HEK293 (cell line): ENCODE measurements around the gene DMWD.

Experiments
- CTCF ChIA-PET: fragments of 350-600 bp; formaldehyde crosslinking; extraction: SDS; loops from one replicate; lab custom pipeline; 2021; ENCODE audit warnings: antibody characterized with exemption; lab: Yijun Ruan, JAX
- POLR2A ChIA-PET: fragments of 300-600 bp; formaldehyde crosslinking; extraction: SDS; loops from one replicate; lab custom pipeline; 2020; ENCODE audit warnings: antibody characterized with exemption, inconsistent platforms; lab: Yijun Ruan, JAX
- H3K27ac ChIP-seq: fragments of 200-500 bp; sonication (Bioruptor generic); 2 replicates; pipeline ENCODE4 v1.5.1; 2014; ENCODE audit warnings: low read depth, low read length, control low read depth, inconsistent platforms; ENCODE audit errors: extremely low read depth
- H3K36me3 ChIP-seq, 2 experiments: fragments of 200-500 bp in 1 of 2; sonication (Bioruptor generic) in 1 of 2; 1 replicate in 1 of 2; 2 replicates in 1 of 2; pipeline ENCODE4 v1.5.1; 2014 to 2017; ENCODE audit warnings: inconsistent platforms in 2 of 2, low read length in 2 of 2; ENCODE audit not compliant: control insufficient read depth in 2 of 2, insufficient read depth in 1 of 2
- H3K4me1 ChIP-seq: fragments of 200-500 bp; sonication (Bioruptor generic); 2 replicates; pipeline ENCODE4 v1.5.1; 2014; ENCODE audit warnings: mild to moderate bottlenecking, low read length, inconsistent platforms; ENCODE audit not compliant: control insufficient read depth, insufficient read depth
- H3K4me3 ChIP-seq: 2 replicates; pipeline ENCODE4 v1.5.1; 2011; ENCODE audit warnings: low read depth, mild to moderate bottlenecking, control low read depth, low read length, moderate library complexity
- H3K9me3 ChIP-seq: fragments of 200-500 bp; sonication (Bioruptor generic); 2 replicates; pipeline ENCODE4 v1.5.1; 2014; ENCODE audit warnings: low read depth, low read length, inconsistent platforms; ENCODE audit not compliant: control insufficient read depth, insufficient read depth
- BCL11B ChIP-seq: fragments of 450-650 bp; formaldehyde crosslinking; IDR thresholded peaks from 2 replicates; pipeline ENCODE4 v1.5.1; 2016; ENCODE audit warnings: low read depth, missing biosample characterization, missing genetic modification characterization
- SETDB1 ChIP-seq: IDR thresholded peaks from one replicate; pipeline ENCODE4 v1.6.1; 2017; ENCODE audit warnings: mild to moderate bottlenecking, low read length, moderate library complexity, mixed read lengths; ENCODE audit not compliant: insufficient read length
- ZBTB21 ChIP-seq: fragments of 450-650 bp; formaldehyde crosslinking; IDR thresholded peaks from 2 replicates; pipeline ENCODE4 v1.5.1; 2017; ENCODE audit warnings: missing biosample characterization, missing genetic modification characterization
- ZBTB7A ChIP-seq: fragments of 450-650 bp; formaldehyde crosslinking; IDR thresholded peaks from 2 replicates; pipeline ENCODE4 v1.5.1; 2016; ENCODE audit warnings: low read depth, missing biosample characterization, missing genetic modification characterization
- ZEB2 ChIP-seq: fragments of 450-650 bp; formaldehyde crosslinking; IDR thresholded peaks from 2 replicates; pipeline ENCODE4 v1.5.1; 2016; ENCODE audit warnings: missing biosample characterization, missing genetic modification characterization
- ZFP3 ChIP-seq: fragments of 450-650 bp; formaldehyde crosslinking; IDR thresholded peaks from 2 replicates; pipeline ENCODE4 v1.5.1; 2016; ENCODE audit warnings: low read depth, missing biosample characterization, missing genetic modification characterization
- ZFP41 ChIP-seq: fragments of 450-650 bp; formaldehyde crosslinking; IDR thresholded peaks from 2 replicates; pipeline ENCODE4 v1.5.1; 2016; ENCODE audit warnings: missing biosample characterization, missing genetic modification characterization, borderline replicate concordance
- ZNF2 ChIP-seq: fragments of 450-650 bp; formaldehyde crosslinking; IDR thresholded peaks from 2 replicates; pipeline ENCODE4 v1.5.1; 2016; ENCODE audit warnings: missing biosample characterization, missing genetic modification characterization
- ZNF239 ChIP-seq: fragments of 450-650 bp; formaldehyde crosslinking; IDR thresholded peaks from 2 replicates; pipeline ENCODE4 v1.5.1; 2016; ENCODE audit warnings: missing biosample characterization, missing genetic modification characterization
- ZNF24 ChIP-seq: fragments of 450-650 bp; formaldehyde crosslinking; IDR thresholded peaks from 2 replicates; pipeline ENCODE4 v1.5.1; 2016; ENCODE audit warnings: missing biosample characterization, missing genetic modification characterization
- ZNF354C ChIP-seq: fragments of 450-650 bp; formaldehyde crosslinking; IDR thresholded peaks from 2 replicates; pipeline ENCODE4 v1.5.1; 2016; ENCODE audit warnings: missing biosample characterization, missing genetic modification characterization, low read depth, borderline replicate concordance
- ZNF37A ChIP-seq: fragments of 450-650 bp; IDR thresholded peaks from 2 replicates; pipeline ENCODE4 v1.5.1; 2018; ENCODE audit warnings: missing biosample characterization, missing genetic modification characterization
- ZNF394 ChIP-seq: fragments of 450-650 bp; formaldehyde crosslinking; IDR thresholded peaks from 2 replicates; pipeline ENCODE4 v1.5.1; 2016; ENCODE audit warnings: missing biosample characterization, missing genetic modification characterization, mild to moderate bottlenecking, moderate library complexity, borderline replicate concordance
- ZNF416 ChIP-seq: fragments of 450-650 bp; formaldehyde crosslinking; IDR thresholded peaks from 2 replicates; pipeline ENCODE4 v1.5.1; 2016; ENCODE audit warnings: missing biosample characterization, missing genetic modification characterization
- ZNF501 ChIP-seq: fragments of 450-650 bp; formaldehyde crosslinking; IDR thresholded peaks from 2 replicates; pipeline ENCODE4 v1.5.1; 2016; ENCODE audit warnings: missing biosample characterization, missing genetic modification characterization
- ZNF530 ChIP-seq: fragments of 450-650 bp; formaldehyde crosslinking; IDR thresholded peaks from 2 replicates; pipeline ENCODE4 v1.5.1; 2016; ENCODE audit warnings: low read depth, missing biosample characterization, missing genetic modification characterization
- ZNF548 ChIP-seq: fragments of 450-650 bp; formaldehyde crosslinking; IDR thresholded peaks from 2 replicates; pipeline ENCODE4 v1.5.1; 2016; ENCODE audit warnings: missing biosample characterization, missing genetic modification characterization
- ZNF558 ChIP-seq: fragments of 450-650 bp; formaldehyde crosslinking; IDR thresholded peaks from 2 replicates; pipeline ENCODE4 v1.5.1; 2016; ENCODE audit warnings: missing biosample characterization, missing genetic modification characterization
- ZNF624 ChIP-seq: fragments of 450-650 bp; formaldehyde crosslinking; IDR thresholded peaks from 2 replicates; pipeline ENCODE4 v1.5.1; 2017; ENCODE audit warnings: missing biosample characterization, missing genetic modification characterization
- ZNF626 ChIP-seq: fragments of 450-650 bp; sonication (Bioruptor Pico); formaldehyde crosslinking; IDR thresholded peaks from 2 replicates; pipeline ENCODE4 v1.5.1; 2018; ENCODE audit warnings: missing biosample characterization, missing genetic modification characterization, inconsistent platforms
- ZNF670 ChIP-seq: fragments of 450-650 bp; formaldehyde crosslinking; IDR thresholded peaks from 2 replicates; pipeline ENCODE4 v1.5.1; 2016; ENCODE audit warnings: missing biosample characterization, missing genetic modification characterization, low read depth
- ZNF747 ChIP-seq: fragments of 450-650 bp; formaldehyde crosslinking; IDR thresholded peaks from 2 replicates; pipeline ENCODE4 v1.5.1; 2016; ENCODE audit warnings: missing biosample characterization, missing genetic modification characterization
- ZNF791 ChIP-seq: fragments of 450-650 bp; formaldehyde crosslinking; IDR thresholded peaks from 2 replicates; pipeline ENCODE4 v1.5.1; 2016; ENCODE audit warnings: missing biosample characterization, missing genetic modification characterization
- TF ChIP-seq, protein P1 (sequence below): fragments of 450-650 bp; formaldehyde crosslinking; IDR thresholded peaks from 2 replicates; pipeline ENCODE4 v1.5.1; 2017; ENCODE audit warnings: missing biosample characterization, missing genetic modification characterization

Gene DMWD

GRCh38 chr19:45828523-45828922 is 35.9 kb upstream of the DMWD start:
- ChIA-PET POLR2A (interaction anchor here (1.0 kb wide), 1 partner anchor 9 kb away, joined by 6 read pairs; no protein-coding TSS in a partner anchor), CTCF (interaction anchor here (3.4 to 4.1 kb wide), 2 partner anchors 11 to 54 kb away, joined by 12 to 35 read pairs; no protein-coding TSS in a partner anchor)
- no peaks in the 10 kb centered on the region for H3K9me3 ChIP-seq
- no peak overlapping the region for H3K4me3 ChIP-seq
- peaks cover 26 to 88% of the 10 kb centered on the region in 2 experiments; a peak in 2 of 3 replicates for H3K36me3 ChIP-seq
- H3K27ac ChIP-seq = no peak overlapping the region
- H3K4me1 ChIP-seq = no peaks in the 10 kb centered on the region
- TF ChIP-seq ZBTB7A (tag by site-specific recombination) (no peak), ZNF354C (tag by site-specific recombination) (no peak), ZNF239 (tag by site-specific recombination) (no peak), ZNF558 (tag by site-specific recombination) (no peak), ZNF747 (tag by site-specific recombination) (no peak), ZNF548 (no peak), ZNF530 (tag by site-specific recombination) (no peak)

GRCh38 chr19:45827459-45828093 is 34.9 kb upstream of the DMWD start:
- ChIA-PET CTCF (interaction anchor here (3.4 to 4.1 kb wide), 2 partner anchors 10 to 55 kb away, joined by 12 to 35 read pairs; no protein-coding TSS in a partner anchor), POLR2A (interaction anchor here (1.0 to 1.6 kb wide), 3 partner anchors 10 to 54 kb away, joined by 3 to 6 read pairs (median 3); partner anchors contain the start of gene SYMPK)
- H3K36me3 ChIP-seq = peaks cover 20 to 96% of the 10 kb centered on the region in 2 experiments; a peak in 2 of 3 replicates
- no peaks in the 10 kb centered on the region for H3K4me1 ChIP-seq
- H3K27ac ChIP-seq = no peak overlapping the region
- no peak overlapping the region for H3K4me3 ChIP-seq
- TF ChIP-seq ZNF626 (no peak), ZFP3 (tag by site-specific recombination) (no peak), BCL11B (tag by site-specific recombination) (no peak), ZNF501 (tag by site-specific recombination) (no peak)
- H3K9me3 ChIP-seq = no peaks in the 10 kb centered on the region

GRCh38 chr19:45826934-45827333 is 34.3 kb upstream of the DMWD start:
- peak overlapping the region; percentile 4; the same call in 1 of the 2 replicates for H3K27ac ChIP-seq
- peaks cover 13 to 93% of the 10 kb centered on the region in 2 experiments; a peak in 2 of 3 replicates for H3K36me3 ChIP-seq
- no peaks in the 10 kb centered on the region for H3K4me1 ChIP-seq
- no peak for TF ChIP-seq ZBTB21 (tag by site-specific recombination)
- no peak for TF ChIP-seq ZNF394 (tag by site-specific recombination)
- no peak for TF ChIP-seq SETDB1
- TF ChIP-seq ZNF37A = no peak
- no peak for TF ChIP-seq ZNF24
- TF ChIP-seq ZNF624 = no peak
- TF ChIP-seq ZFP41 (tag by site-specific recombination) = no peak
- TF ChIP-seq ZNF791 = no peak
- no peak for TF ChIP-seq ZEB2 (tag by site-specific recombination)
- TF ChIP-seq, protein P1, sequence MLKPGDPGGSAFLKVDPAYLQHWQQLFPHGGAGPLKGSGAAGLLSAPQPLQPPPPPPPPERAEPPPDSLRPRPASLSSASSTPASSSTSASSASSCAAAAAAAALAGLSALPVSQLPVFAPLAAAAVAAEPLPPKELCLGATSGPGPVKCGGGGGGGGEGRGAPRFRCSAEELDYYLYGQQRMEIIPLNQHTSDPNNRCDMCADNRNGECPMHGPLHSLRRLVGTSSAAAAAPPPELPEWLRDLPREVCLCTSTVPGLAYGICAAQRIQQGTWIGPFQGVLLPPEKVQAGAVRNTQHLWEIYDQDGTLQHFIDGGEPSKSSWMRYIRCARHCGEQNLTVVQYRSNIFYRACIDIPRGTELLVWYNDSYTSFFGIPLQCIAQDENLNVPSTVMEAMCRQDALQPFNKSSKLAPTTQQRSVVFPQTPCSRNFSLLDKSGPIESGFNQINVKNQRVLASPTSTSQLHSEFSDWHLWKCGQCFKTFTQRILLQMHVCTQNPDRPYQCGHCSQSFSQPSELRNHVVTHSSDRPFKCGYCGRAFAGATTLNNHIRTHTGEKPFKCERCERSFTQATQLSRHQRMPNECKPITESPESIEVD (tag by site-specific recombination) = no peak
- no peak for TF ChIP-seq ZNF2
- no peak for TF ChIP-seq BCL11B (tag by site-specific recombination)
- no peak for TF ChIP-seq ZNF416 (tag by site-specific recombination)
- no peak for TF ChIP-seq ZNF670
- TF ChIP-seq ZNF239 (tag by site-specific recombination) = no peak
- CTCF ChIA-PET = interaction anchor here (0.9 to 4.1 kb wide), 3 partner anchors 10 to 55 kb away, joined by 5 to 35 read pairs (median 12); no protein-coding TSS in a partner anchor
- POLR2A ChIA-PET = interaction anchor here (1.2 to 1.6 kb wide), 2 partner anchors 36 to 54 kb away, joined by 3 read pairs; partner anchors contain the start of gene SYMPK
- no peak overlapping the region for H3K4me3 ChIP-seq
- no peaks in the 10 kb centered on the region for H3K9me3 ChIP-seq
